ENCODE results near the gene CYP27B1.
"Not testable (repeated sequence)": the region's sequence is repeated elsewhere in the genome, so short reads cannot be mapped to it uniquely, and the experiment has no call there.

CYP27B1 gene

DNA sequence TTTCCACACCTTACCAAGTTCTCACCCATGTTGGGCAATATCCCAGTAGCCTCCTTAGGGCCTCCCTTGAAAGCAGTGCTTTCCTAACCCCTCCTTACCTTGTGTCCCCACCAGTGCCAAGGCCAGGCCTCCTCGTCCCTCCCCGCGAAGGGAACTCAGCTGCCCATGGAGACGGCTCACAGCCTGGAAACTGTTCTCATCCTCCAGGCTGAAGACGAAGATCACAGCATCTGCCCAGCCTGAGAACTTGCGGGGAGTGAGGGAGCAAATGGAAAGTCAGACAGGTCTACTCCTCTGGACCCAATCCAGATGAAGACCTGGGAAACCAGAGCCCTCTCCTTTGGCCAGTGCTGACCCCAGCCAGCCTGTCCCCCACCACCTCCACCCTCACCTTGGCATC lies 33.0 kb downstream of the CYP27B1 start:
- no peak for DNase-seq

DNA sequence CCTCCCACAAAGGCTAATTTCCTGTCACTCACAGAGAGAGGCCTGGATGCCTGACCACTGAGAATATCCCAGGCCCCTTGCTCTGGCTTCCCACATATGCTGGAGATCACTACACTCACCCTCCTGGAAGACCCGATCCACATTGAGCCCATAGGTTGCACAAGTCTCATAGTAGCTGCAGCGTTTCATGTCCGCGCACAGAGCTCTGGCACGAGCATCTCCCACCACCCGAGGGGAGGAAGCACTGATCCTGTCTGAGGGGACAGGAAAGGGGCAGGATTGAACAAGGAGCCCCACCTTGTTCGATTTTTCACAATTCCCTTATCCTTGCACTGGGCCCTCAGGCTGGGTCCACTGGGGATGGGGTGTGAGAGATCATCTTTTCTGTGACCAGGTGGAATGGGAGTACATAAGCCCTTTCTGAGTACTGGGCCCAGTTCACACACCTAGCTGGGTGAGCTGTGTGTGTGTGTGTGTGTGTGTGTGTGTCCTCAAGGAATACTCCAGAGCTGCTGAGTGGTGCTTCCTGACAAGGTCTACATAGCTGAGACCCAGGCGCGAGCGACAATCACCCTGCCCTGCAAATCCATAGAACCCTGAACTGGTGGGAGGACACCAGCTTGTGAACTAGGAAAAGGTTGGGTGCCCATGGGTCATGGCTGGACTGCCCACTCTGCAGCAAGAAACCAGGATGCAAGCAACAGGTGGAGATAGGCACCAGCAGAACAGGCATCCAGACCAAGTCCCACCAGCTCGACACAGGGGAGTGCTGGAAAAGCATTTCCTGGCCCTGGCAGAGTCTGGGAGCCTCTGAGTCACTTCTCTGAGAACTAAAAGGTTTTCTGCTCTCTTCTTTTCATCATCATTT lies 33.9 kb downstream of the CYP27B1 start:
- peak; percentile 9 for DNase-seq

DNA sequence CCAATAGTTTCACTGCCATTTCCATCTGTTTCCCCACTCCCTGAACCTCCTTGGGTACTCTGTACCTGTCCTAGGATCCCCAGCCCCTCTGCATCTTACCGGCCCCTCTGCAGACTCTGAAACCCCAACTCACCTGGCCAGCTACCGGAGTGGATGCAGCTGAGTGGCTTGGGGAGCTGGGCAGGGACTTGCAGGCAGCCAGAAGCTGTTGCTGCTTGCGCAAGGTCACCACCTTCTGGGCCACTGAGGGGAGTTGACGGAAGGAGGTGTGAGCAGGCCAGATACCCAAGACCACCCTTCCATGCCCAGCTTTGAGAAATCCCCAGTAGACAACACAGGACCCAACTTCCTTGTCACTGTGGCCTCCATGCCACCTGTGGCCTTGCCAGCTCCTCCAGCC lies 34.6 kb downstream of the CYP27B1 start:
- DNase-seq = no peak

DNA sequence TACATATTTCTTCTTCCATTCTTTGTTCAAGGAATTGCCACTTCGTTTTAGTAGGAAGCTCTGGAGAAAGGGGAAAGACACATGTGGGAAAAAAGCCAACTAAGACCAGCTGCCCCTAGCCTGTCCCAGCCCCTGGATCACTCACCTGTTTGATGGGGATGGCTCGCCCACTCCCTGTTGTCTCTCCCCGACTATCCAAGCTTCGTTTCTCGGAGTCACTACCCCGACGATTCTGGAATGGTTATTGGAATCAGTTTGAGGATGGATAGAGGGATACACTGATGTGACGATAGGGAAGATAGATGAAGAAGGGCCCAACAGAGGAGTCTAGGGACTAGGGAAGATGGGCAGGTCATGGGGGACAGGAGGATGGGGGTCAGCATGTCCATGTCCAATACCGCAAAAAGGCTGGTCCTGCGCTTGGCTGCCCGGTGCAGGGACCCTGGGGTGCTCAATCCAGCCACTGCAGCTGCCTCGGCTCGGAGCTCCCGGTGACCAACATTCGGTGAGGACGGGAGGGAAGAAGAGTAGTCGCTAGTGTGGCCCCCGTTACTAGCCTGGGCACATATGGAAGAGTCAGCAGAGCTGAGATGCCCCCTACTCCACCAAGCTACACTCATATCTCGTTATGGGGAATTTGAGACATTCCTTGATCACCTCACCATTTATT lies 35.3 kb downstream of the CYP27B1 start:
- DNase-seq = no peak

DNA sequence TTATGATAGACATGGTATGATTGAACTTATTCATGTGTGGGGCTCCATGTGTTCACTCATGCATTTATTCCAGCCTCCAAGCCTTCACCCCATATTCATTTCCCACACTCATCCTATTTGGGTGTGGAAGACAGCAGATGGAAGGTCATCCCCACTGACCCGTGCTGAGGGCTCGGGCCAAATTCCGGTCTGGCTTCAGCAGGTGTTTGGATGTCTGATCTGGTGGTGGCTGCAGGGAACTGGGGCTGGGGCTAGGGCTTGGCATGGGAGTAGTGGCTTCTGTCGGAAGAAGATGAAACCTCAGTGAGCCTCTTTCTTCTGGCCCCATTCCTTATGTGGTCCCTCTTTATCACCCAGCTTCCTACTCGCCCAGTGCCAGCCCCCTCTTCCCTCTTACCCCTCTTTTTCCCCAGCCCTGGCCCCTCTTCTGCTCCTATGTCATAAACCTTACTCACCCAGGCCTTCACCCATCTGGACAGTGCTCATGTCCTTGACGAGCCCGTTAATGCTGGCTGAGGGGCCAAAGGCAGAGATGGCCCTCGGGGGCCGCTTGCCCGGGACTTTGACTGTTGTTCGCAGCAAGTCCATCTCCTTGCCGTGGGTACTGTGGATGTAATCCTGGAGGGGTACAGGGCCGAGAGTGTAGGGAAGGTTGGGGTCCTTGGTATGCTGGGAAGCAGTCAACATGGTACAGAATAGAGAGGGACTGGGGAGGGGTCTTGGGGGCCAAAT lies 36.4 kb downstream of the CYP27B1 start:
- DNase-seq = no peak

DNA sequence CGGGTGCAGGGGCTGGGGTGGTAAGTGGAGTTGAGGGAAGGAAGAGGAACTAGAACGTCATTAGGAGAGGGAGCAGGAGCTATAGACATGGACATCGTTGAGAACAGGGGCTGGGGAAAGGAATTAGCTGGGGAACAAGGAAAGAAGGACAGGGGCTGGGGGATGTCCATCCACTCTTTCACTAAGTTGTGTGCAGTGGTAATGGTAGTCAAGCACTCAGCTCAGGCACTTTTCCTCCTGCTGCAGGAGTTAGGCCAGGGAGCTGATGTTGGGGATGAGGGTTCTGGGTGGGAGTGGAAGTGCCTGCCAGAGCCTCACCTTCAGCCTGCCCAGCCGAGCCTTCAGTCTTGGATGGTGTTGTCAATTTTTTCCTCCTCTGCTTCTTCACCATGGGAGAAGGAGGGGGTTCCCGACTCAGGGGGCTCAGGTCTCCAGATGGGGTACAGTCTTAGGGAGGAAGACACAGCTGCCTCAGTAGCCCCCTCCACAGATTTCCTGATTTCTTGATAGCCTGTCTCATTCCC lies 37.5 kb downstream of the CYP27B1 start:
- DNase-seq = no peak

DNA sequence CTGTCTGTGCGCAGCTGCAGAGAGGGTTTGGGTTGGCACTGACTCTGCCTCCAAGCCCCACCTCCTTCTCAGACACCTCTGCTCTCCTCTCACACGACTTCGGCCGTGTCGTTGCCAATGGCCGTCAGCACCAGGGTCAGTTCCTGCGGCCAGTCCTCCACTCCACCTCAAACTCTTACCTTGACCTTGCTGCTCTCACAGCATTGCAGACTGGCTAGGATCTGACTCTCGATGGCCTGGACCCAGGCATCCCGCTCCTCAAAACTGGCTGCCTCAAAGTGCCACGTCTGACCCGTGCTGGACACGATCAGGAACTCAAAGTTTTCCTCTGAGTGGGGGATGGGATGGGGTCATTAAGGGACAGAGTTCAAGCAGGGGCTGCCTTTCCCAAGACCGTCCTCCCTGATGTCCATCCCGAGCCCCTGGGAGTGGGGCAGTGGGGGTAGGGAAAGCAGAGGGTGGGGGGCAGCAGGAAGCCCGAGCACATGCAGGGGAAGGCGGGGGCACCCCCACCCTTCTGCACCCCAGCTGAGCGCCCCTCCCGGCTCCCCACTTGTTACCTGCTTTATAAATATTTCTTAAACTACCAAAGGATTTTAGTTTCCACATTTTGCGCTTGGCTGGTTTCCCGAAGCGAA lies 39.0 kb downstream of the CYP27B1 start:
- no peak for DNase-seq

DNA sequence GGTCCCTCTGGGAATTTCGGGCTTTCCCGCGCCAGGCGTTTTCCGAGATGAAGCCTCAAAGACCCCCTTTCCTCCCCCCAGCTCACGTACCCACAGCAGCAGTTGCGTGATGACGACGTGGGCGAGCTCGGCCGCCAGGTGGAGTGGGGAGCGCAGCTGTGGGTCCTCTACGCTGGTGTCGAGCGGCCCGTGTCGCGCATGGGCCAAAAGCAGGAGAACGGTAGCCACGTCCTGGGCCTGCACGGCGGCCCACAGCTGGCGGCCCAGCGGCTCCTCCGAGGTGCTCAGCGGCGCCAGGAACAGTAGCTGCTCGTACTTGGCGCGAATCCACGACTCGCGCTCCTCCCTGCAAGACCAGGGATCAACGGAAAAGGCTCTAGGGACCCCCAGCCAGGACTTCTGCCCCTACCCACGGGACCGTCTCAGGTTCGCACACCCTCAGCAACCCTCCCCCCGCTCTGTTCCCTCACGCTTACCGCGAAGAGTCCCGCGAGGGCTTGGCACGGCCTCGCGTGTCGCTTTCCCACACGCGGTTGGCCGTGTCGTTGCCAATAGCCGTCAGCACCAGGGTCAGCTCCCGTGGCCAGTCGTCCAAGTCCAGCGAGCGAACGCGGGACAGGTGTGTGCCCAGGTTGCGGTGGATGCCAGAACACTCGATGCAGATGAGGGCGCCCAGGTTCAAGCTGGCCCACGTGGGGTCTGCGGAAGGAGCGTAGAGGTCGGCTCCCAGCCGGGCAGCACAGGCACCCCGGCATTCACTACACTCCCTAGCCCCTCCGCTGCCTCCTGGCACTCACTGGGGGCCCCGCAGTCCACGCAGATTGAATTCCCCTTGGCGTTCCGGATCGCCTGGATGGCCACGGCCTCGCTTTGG lies 39.8 kb downstream of the CYP27B1 start:
- DNase-seq = no peak

DNA sequence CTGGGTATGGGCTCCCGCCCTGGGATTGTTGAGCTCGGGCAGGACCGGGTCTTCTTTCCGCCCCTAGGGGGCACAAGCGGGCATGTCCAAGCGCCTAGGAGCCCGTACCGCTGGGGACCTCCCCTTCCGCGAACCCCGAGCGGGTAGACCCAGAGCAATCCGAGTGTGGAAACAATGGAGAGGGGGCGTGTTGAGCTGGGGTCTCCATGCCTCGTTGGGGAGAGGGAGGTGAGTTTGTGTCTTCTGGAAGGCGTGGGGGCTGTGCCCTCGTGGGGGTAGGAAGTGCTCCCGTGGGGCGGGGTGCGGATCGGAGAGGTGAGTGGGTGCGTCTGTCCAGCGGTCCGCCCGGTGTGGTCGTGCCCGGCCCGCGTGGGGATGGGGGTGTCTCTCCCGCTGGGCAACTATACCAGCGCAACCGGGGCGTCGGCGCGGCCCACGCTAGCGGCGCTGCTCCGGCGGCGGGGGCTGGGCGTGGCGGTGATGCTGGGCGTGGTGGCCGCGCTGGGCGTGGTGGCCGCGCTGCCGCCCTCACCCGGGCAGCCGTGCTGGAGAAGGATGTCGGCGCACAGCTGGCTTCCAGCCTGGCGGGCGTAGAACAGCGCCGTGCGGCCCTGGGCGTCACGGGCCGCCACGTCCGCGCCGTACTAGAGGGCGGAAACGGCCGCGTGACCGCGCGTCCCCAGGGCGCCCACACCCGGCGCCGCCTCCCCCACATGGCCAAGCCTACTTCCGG lies 40.6 kb downstream of the CYP27B1 start:
- DNase-seq = no peak

DNA sequence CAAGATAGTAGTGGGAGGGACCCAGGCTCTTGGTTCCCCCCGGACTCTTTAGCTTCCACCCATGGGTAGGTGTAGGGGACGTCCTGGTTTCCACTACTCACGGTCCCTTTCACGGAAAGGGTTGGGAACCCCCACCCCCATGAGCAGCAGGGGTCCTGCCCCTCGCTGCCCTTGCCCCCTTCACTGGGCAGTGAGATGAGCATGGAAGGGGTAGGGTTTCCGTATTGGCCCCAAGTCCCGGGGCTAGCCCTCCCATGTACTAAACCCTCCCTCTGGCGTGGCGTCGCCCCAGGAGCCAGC lies 41.1 kb downstream of the CYP27B1 start:
- DNase-seq = no peak

DNA sequence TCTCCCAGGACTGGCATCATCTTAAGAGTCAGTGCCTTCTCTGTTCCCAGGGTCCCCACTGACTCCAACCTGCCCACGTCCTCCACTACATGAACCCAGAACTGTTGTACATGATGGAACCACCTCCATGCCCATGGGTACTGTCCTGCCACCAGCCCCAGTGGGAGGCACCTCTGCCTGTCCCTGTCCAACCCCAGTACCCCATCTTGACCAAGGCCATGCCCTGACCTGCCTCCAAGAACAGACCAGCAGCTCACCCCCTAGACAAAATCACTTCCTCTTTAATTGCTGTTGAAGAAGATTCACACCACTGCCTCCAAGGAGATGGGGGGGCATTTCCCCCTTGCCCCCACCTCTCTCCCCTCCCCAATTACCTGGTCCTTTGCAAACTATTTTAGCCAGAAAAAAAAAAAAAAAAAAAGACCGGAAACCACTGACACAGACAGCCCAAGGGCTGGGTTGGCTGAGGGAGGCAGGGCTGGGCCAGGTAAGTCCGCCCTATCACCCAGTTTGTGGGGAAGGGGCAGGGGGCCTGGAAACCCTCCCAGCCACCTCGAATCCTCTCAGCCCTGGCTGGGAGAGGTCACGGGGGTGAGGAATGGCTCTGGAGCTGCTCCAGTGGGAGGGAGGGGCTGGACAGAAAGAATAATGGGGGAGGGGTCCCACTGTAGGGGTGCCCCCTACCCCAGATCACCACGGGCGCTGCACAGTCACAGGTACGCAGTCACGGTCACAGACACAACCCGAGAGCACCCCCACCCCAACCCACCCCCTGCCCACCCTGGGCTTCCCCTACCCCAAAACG lies 41.7 kb downstream of the CYP27B1 start:
- no peak for DNase-seq

DNA sequence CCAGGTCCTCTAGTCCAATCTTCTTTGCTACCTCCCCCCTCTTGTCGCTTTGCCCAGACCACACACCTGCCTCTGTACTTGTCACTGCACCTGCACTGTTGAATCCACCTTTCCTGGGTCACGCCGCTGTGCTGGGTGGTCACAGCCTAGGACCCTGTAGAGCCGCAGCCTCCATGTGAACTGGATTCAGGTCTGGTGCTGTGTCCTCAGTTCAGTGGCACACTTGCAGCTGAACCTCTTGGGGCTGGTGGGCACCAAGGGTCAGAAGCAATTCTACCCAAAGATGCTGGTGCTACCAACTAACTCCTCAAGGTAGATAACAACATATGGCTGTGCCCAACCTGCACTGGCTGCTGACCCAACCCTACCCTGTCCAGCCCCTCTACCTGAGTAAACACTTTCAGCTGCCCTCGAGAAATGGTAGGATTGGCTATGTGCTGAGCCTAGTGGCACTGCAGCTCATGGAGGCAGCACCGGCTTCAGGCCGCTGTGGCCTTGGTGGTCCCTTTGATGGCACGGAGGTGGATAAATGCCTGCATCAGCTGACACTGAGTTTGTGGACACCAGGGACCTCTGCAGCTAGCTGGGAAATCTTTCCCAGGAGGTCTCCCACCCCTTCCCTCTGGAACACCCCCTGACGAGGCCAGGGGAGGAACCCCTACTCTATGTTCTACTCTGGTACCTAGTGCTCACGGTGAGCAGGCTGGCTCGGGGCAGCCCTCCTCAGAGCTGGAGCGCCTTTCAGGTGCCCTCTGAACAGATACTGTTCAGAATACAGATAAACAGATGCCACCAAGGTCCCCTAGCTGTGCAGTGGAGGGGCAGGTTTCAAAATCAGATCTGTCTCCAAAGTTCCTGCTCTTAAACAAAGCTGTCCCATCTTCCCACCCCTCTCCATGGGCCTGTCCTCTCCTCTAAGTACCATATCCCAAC lies 42.6 kb downstream of the CYP27B1 start:
- no peak for DNase-seq

DNA sequence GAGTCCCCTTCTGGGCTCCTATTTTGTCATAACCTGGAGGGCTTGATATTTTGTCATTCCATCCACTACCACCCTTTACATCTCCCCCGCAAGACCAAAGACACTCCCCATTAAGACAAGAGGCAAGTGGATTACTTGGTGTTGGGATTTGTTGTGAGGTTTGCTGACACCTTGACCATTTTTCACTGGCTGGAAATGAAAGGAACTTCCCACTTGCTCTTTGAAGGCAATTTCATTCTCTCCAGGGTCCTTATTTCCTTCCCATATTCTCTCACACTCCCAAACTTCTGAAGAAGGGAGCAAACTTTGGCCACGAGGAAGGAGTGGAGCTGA lies 43.3 kb downstream of the CYP27B1 start:
- DNase-seq = no peak

DNA sequence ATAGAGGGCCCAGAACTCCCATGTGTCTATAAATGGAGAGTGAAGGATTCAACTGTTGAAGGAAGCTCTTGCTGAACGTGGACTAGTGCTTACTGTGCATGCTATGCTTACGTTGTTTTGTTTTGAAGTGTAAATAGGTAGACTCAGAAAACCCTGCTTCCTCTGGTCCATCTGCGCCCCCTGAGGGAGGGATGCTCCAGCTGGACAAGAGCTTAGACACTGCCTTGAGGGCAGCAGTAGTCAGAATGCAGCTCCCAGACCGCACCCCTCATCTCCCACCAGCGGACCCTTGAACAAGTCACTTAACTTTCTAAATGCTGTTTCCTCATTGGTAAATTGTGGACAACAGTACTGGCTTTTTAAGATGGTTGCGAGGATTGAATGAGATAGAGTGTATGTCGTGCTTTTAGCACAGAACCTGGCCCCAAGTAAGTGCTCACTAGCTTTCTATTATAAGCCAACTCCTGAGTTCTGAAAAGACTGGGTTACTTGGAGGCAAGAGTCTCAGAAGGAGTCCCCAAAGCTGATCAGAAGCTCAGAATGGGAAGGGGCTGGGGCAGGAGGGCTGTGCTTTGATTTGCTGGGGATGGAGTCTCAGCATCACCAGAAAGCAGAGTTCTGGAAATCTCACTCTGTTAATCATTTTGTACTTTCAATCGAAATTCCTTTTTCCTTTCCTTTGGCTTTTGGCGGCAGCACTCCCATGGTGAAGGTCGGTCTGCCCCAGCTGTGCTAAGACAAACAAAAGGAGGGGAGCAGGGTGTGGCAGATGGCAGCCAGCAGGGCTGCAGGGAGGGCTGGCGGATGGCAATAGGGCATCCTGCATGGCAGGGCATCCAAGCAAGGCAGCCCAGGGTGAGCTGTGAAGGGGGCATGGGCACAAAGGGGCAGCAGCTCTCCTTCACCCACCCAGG lies 43.9 kb downstream of the CYP27B1 start:
- no peak for DNase-seq

DNA sequence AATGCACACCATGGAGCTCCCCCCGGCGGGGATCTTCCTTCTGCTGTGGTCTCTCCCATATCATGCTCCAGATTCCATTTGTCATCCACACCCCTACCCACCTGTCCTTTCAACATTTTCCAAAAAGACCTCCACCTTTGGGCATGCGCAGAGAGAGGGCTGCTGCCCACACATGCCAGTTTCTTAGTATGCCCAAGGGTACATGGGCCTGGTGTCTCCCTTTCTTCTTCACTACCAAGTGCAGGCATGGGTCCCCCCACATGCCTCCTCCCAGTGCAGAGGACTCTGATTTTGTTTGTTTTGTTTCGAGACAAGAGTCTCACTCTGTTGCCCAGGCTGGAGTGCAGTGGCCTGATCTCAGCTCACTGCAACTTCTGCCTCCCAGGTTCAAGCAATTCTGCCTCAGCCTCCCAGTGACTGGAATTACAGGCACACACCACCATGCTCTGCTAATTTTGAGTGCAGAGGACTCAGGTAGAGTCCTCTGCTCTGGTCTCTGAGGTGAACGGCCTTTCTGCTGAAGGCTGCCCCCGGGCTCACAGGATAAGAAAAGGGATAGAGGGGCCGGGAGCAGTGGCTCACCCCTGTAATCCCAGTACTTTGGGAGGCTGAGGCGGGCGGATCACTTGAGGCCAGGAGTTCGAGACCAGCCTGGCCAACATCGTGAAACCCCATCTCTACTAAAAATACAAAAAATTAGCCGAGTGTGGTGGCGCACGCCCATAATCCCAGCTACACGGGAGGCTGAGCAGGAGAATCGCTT lies 44.9 kb downstream of the CYP27B1 start:
- DNase-seq = not testable (repeated sequence)

DNA sequence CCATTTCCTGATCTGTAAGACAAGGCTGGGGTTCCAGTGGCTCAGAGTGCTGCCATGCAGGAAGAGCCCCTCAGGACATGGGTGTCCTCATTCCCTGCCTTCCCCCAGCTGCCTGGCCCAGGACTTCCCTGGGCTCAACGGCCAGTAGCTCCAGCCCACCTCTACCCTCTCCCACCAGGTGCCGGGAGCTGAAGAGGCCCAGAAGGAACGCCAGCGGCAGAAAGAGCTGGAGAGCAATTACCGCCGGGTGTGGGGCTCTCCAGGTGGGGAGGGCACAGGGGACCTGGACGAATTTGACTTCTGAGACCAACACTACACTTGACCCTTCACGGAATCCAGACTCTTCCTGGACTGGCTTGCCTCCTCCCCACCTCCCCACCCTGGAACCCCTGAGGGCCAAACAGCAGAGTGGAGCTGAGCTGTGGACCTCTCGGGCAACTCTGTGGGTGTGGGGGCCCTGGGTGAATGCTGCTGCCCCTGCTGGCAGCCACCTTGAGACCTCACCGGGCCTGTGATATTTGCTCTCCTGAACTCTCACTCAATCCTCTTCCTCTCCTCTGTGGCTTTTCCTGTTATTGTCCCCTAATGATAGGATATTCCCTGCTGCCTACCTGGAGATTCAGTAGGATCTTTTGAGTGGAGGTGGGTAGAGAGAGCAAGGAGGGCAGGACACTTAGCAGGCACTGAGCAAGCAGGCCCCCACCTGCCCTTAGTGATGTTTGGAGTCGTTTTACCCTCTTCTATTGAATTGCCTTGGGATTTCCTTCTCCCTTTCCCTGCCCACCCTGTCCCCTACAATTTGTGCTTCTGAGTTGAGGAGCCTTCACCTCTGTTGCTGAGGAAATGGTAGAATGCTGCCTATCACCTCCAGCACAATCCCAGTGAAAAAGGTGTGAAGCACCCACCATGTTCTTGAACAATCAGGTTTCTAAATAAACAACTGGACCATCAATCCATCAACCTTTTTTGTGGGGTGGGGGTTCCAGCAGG lies 46.0 kb downstream of the CYP27B1 start:
- no peak for DNase-seq

Data from CD4-positive, alpha-beta T cell treated with Interleukin-15 for 1 hour (primary cell).